Hepatocyte (in vitro differentiated cells): Measurements from ENCODE around the gene FIBCD1. TPM values are rescaled to one million over a fixed set of nuclear protein-coding genes. Genes with fewer than 3 reads are reported as not detected.
A peak's percentile ranks its signal among the peaks of the same experiment; 100 is the strongest.

Source experiments
- DNase-seq: peaks from one replicate; pipeline ENCODE4 v3.0.0-alpha.2; 2016; ENCODE audit warnings: low spot score
- H2AFZ ChIP-seq: fragments of 200-600 bp; sonication (generic); 2 replicates; pipeline ENCODE4 v1.6.0; 2016; ENCODE audit warnings: antibody characterized with exemption, mild to moderate bottlenecking
- H3K27ac ChIP-seq: fragments of 200-600 bp; sonication (generic); 2 replicates; pipeline ENCODE4 v1.5.1; 2016; ENCODE audit warnings: mild to moderate bottlenecking
- H3K27me3 ChIP-seq: fragments of 200-600 bp; sonication (generic); 2 replicates; pipeline ENCODE4 v1.6.1; 2016
- H3K36me3 ChIP-seq: fragments of 200-600 bp; sonication (generic); replicated peaks from 2 replicates; pipeline ENCODE4 v1.5.1; 2016; ENCODE audit warnings: low read depth; ENCODE audit not compliant: insufficient read depth
- H3K4me1 ChIP-seq: fragments of 200-600 bp; sonication (generic); 2 replicates; pipeline ENCODE4 v1.5.1; 2016; ENCODE audit warnings: mild to moderate bottlenecking, moderate library complexity; ENCODE audit not compliant: insufficient read depth
- H3K4me2 ChIP-seq: fragments of 200-600 bp; sonication (generic); 2 replicates; pipeline ENCODE4 v1.6.0; 2016
- H3K4me3 ChIP-seq: fragments of 200-600 bp; sonication (generic); 2 replicates; pipeline ENCODE4 v1.5.1; 2016; ENCODE audit warnings: mild to moderate bottlenecking
- H3K79me2 ChIP-seq: fragments of 200-600 bp; sonication (generic); 2 replicates; pipeline ENCODE4 v1.6.0; 2017; ENCODE audit warnings: mild to moderate bottlenecking
- H3K9me2 ChIP-seq: fragments of 200-600 bp; sonication (generic); replicated peaks from 2 replicates; pipeline ENCODE4 v1.6.0; 2017; ENCODE audit warnings: mild to moderate bottlenecking; ENCODE audit not compliant: insufficient read depth
- H3K9me3 ChIP-seq: fragments of 200-600 bp; sonication (generic); 2 replicates; pipeline ENCODE4 v1.5.1; 2016; ENCODE audit warnings: low read depth, mild to moderate bottlenecking
- H4K20me1 ChIP-seq: fragments of 200-600 bp; sonication (generic); 2 replicates; pipeline ENCODE4 v1.6.0; 2016; ENCODE audit warnings: mild to moderate bottlenecking; ENCODE audit not compliant: insufficient read depth, poor library complexity, severe bottlenecking
- EZH2 ChIP-seq: fragments of 200-600 bp; sonication (generic); IDR thresholded peaks from 2 replicates; pipeline ENCODE4 v1.6.1; 2016; ENCODE audit warnings: antibody characterized with exemption, mild to moderate bottlenecking, borderline replicate concordance
- EZH2phosphoT487 ChIP-seq: fragments of 200-600 bp; sonication (generic); IDR thresholded peaks from one replicate; pipeline ENCODE4 v1.6.1; 2018; ENCODE audit warnings: antibody characterized with exemption, mild to moderate bottlenecking, low read depth, moderate library complexity; ENCODE audit not compliant: unreplicated experiment, severe bottlenecking
- whole genome bisulfite sequencing: methylation state at CpG from one replicate; pipeline ENCODE4 v1.1.6; 2016; ENCODE audit warnings: low lambda C conversion rate; ENCODE audit errors: missing lambda C conversion rate; 5-methylcytosine and 5-hydroxymethylcytosine counted together
- polyA plus RNA-seq: library from polyadenylated mRNA; unstranded; fragments of >200 nt; fragmentation: Nextera tagmentation; extraction: Ambion mirVana; gene quantifications from 2 replicates; pipeline ENCODE4 v1.2.1, GENCODE V29; 2016
- total RNA-seq: library from RNA; depleted of rRNA; stranded (reverse); fragments of >200 nt; gene quantifications from 2 replicates; pipeline ENCODE4 v1.2.3, GENCODE V29; 2014
- TF ChIP-seq, protein P1 (sequence below): fragments of 200-600 bp; sonication (generic); IDR thresholded peaks from 2 replicates; pipeline ENCODE4 v1.5.1; 2016; ENCODE audit warnings: antibody characterized with exemption, mild to moderate bottlenecking; ENCODE audit not compliant: poor library complexity

The FIBCD1 gene, protein sequence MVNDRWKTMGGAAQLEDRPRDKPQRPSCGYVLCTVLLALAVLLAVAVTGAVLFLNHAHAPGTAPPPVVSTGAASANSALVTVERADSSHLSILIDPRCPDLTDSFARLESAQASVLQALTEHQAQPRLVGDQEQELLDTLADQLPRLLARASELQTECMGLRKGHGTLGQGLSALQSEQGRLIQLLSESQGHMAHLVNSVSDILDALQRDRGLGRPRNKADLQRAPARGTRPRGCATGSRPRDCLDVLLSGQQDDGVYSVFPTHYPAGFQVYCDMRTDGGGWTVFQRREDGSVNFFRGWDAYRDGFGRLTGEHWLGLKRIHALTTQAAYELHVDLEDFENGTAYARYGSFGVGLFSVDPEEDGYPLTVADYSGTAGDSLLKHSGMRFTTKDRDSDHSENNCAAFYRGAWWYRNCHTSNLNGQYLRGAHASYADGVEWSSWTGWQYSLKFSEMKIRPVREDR
- total RNA-seq = 0.33 TPM in 1 of 2 replicates, not detected in the other
- polyA plus RNA-seq = 0.73 TPM in 1 of 2 replicates, not detected in the other

- H3K9me3 ChIP-seq = no peaks in the 10 kb centered on the region
- H3K27ac ChIP-seq = no peak within 1 kb of the TSS
- H3K27me3 ChIP-seq = peaks cover 69% of the 10 kb centered on the region
- peak within 1 kb of the TSS; percentile 49 for H2AFZ ChIP-seq
- peak; percentile 47 for DNase-seq
- WGBS = 2% methylated on average over 60 of the region's 98 CpGs
- H3K4me1 ChIP-seq = peaks cover 5% of the 10 kb centered on the region
- H3K4me3 ChIP-seq = peak within 1 kb of the TSS; percentile 55
- H3K4me2 ChIP-seq = peak within 1 kb of the TSS; percentile 100
- TF ChIP-seq EZH2 (no peak), EZH2phosphoT487 (peak; percentile 37)
- TF ChIP-seq, protein P1, sequence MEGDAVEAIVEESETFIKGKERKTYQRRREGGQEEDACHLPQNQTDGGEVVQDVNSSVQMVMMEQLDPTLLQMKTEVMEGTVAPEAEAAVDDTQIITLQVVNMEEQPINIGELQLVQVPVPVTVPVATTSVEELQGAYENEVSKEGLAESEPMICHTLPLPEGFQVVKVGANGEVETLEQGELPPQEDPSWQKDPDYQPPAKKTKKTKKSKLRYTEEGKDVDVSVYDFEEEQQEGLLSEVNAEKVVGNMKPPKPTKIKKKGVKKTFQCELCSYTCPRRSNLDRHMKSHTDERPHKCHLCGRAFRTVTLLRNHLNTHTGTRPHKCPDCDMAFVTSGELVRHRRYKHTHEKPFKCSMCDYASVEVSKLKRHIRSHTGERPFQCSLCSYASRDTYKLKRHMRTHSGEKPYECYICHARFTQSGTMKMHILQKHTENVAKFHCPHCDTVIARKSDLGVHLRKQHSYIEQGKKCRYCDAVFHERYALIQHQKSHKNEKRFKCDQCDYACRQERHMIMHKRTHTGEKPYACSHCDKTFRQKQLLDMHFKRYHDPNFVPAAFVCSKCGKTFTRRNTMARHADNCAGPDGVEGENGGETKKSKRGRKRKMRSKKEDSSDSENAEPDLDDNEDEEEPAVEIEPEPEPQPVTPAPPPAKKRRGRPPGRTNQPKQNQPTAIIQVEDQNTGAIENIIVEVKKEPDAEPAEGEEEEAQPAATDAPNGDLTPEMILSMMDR = peak; percentile 26
- H3K36me3 ChIP-seq = no peaks in the 10 kb centered on the region
- H4K20me1 ChIP-seq = no peaks in the 10 kb centered on the region
- H3K79me2 ChIP-seq = no peaks in the 10 kb centered on the region
- no peaks in the 10 kb centered on the region for H3K9me2 ChIP-seq
Observed at GRCh38 chr9:130938652-130939404, at the start of gene FIBCD1. Gene FIBCD1, minus strand, starts transcription at chr9:130939247. Its CDS starts 640 bp downstream, at chr9:130938607.

GRCh38 chr9:130988400-130988747 lies 49.3 kb upstream of the FIBCD1 start:
- Histone ChIP-seq H3K4me2 (no peak overlapping the region), H3K27me3 (no peaks in the 10 kb centered on the region)
- 50% methylated on average over 2 of the region's 2 CpGs for WGBS

DNA sequence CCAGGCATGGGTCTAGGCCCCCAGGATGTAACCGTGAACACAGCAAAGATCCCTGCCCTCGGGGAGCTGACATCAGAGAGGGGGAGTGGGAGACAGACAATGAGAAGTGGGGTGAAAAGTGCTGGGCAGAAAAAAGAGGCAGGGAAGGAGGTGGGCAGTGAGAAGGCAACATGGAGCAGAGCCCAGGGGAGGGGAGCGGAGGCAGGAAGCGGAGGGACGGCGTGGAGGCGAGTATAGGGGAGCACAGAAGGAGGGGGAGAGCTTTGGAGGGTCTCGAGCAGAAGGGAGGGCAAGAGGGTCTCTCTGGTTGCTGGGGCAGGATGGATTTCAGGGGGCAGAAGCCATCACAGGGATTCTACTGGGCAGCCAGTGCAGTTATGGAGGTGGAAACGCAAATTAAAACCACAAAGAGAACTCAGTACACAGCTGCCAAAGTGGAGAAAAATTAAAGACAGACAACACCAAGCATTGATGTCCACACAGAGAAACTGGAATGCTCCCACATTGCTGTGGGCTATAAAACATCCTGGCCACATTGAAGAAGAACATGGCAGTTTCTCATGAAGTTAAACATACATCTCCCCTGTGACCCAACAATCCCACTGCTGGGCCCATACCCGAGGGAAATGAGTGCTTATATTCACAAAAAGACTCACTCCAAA lies 48.8 kb upstream of the FIBCD1 start:
- no peak for DNase-seq
- Histone ChIP-seq H3K27me3 (no peaks in the 10 kb centered on the region), H2AFZ (no peak overlapping the region)

More at GRCh38 chr9:130988400-130988747, 49.3 kb upstream of the FIBCD1 start:
- no peak overlapping the region for H3K27ac ChIP-seq
- H2AFZ ChIP-seq = no peak overlapping the region
- peaks cover 2% of the 10 kb centered on the region for H3K36me3 ChIP-seq
- no peaks in the 10 kb centered on the region for H3K79me2 ChIP-seq
- no peak overlapping the region for H3K4me3 ChIP-seq
- no peaks in the 10 kb centered on the region for H3K9me2 ChIP-seq
- TF ChIP-seq EZH2 = no peak
- no peak for TF ChIP-seq EZH2phosphoT487
- TF ChIP-seq, protein P1 = no peak
- peaks cover 5% of the 10 kb centered on the region for H3K4me1 ChIP-seq
- no peak for DNase-seq
- no peaks in the 10 kb centered on the region for H4K20me1 ChIP-seq
- no peaks in the 10 kb centered on the region for H3K9me3 ChIP-seq

More for the DNA sequence above, 48.8 kb upstream of the FIBCD1 start:
- TF ChIP-seq EZH2phosphoT487 = no peak
- Histone ChIP-seq H3K4me1 (peaks cover 5% of the 10 kb centered on the region), H3K79me2 (no peaks in the 10 kb centered on the region), H4K20me1 (no peaks in the 10 kb centered on the region), H3K27ac (no peak overlapping the region), H3K9me2 (no peaks in the 10 kb centered on the region), H3K4me3 (no peak overlapping the region), H3K36me3 (peaks cover 2% of the 10 kb centered on the region), H3K9me3 (no peaks in the 10 kb centered on the region), H3K4me2 (no peak overlapping the region)
- 82% methylated on average over 10 of the region's 10 CpGs for WGBS
